Measurements from ENCODE around the gene SLC12A2.

DNA sequence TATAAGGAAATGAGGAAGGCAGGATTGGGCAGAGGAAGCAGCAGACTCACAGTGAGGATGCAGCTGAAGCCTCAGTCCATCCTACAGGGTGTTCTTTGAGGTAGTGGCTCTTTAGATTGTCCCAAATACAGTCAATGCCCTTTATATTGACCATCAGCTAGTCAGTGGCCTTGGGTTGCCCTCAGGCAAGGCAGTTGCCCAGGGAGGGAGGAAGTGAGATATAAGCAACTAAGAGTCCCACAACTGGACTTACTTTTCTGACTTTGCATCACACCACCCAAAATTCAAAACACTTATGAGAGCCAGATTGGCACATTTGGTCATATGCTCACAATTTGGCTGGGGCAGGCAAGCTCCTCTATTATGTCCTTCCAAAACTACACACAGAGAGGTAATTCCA lies 9.4 kb upstream of the SLC12A2 start:
- TF ChIP-seq EZH2 (IDR thresholded peaks at IDR 0.05; ENCODE audit: insufficient read depth, poor library complexity, severe bottlenecking) (no peak), EZH2phosphoT487 (IDR thresholded peaks at IDR 0.05; ENCODE audit: insufficient read depth, low read depth) (no peak)

Data from GM23248 (cell line).